CD1c-positive myeloid dendritic cell (primary cell): ENCODE measurements around the gene CRNN.

ENCODE experiments used
- DNase-seq: peaks from one replicate; pipeline ENCODE4 v3.0.0-alpha.2; 2016; ENCODE audit errors: extremely low spot score

Gene CRNN

DNA sequence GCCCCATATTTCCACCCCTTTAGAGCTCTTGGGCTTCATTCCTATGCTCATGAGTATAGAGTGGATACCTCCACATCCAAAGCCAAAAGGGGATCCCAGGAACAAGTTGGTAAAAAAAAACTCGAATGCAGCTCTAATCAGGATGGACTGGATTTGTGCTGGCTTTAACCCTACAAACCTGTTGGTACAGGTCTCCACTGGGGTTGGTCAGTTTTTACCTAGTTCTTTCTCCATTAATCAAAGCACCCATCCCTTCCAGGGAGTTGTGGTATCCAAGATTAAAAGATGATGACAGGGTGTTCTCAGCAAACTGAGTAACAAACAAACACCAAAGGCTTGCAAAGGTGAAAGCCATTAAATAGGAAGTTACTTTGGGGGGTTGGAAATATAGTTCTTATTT lies 5.9 kb upstream of the CRNN start:
- no peak for DNase-seq

DNA sequence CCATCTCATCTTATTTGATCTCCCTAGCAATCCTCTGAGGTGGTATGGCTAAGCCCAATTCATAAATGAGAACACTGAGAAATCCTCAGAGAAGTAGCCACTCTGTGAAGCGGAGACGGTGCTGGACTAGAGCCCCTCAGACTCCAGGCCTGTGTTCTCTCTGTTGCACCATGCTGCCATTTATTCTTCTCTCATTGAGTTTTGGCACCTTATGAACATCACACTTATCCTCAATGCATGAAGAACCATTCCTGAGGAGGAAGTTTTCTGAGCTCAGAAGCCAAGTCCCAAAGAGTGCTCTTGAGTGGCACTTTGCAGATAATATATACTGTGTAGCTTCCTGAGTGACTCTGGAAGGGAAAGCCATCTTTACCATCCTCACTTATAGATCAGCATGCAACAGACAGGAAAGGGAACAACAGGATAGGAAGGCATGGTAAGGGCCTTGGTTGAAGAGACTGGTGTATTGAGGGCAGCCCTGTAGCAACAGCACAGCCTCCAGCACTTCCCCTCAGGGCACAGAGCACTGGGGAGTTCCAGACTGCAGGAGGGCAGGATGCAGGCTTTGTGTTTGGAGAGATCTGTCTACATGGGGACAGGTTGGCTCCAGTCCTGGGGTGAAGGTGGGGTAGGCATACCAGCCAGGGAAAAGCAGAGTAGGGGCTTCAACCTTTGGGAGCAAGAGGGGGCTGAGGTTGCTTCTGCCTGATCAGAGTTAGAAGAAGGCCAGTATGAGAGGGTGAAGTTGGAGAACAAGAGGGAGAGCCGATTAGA lies 1.6 kb upstream of the CRNN start:
- DNase-seq: no peak

DNA sequence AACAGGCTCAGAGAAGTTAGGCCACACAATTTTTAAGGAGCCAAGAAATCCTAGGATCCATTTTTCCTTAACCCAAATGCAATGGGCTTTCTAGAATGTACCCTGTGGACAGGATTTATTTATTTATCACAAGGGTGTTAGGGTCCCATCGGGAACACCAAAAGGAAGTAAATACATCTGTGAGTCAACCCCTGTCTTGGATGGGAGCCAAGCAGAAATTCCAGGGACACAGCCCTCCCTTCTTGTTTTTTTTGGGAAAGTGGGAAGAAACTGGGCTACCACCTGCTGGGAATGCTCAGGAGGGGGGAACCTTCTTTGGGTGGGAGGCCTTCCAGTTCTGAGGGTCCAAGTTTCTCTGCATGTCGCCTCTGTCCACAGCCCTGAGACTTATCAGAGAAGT lies 1.3 kb downstream of the CRNN start:
- DNase-seq: no peak

DNA sequence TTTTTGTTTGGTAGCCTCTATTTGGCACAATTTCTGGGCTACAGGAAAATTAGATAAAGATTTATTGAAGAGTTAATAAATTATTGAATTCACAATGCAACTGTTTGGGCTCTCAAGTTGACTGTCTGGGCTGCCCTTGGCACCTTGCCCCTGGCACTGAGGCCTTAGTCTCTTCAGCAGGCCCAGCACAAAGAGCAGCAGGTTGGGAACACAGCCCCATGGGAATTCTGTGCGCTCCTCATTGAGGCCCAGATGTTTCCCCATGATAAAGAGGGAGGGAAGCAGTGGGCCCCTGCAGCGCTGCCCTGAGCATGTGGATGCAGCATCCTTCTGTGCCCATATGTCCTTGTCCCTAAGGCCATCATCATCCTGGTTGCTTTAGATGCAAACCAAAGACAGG lies 2.9 kb downstream of the CRNN start:
- DNase-seq: no peak

DNA sequence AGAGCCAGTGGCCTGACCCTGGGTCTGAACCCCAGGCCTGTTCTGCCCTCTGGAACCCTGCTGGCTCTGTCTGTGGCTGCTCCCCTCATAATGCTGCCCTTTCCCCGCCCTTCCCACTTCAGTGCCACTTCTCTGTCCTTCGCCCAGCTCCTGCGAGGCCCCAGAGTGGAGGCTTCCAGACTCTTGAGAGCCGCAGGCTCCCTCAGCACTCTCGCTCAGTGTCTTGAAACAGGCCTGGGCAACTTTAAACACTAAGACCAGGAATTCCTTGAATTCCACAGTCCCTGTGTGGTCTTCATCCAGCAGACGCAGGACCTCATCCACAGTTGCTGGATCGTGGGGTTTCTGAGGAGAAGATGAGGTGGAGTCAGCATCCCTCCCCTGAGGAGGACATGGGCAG lies 3.5 kb downstream of the CRNN start:
- no peak for DNase-seq

DNA sequence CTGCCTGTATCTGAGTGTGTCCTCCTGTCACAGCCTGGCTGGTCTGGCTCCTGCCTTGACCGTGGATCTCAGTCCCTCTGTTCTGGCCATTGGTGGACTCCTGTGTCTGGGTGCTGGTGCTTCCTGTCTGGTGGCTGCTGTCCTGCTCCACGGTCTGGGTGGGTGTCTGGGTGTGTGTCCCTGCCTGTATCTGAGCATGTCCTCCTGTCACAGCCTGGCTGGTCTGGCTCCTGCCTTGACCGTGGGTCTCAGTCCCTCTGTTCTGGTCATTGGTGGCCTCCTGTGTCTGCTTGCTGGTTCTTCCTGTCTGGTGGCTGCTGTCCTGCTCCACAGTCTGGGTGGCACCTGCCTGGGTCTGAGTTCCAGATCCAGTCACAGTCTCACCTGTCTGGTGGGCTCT lies 4.0 kb downstream of the CRNN start:
- DNase-seq: no peak

DNA sequence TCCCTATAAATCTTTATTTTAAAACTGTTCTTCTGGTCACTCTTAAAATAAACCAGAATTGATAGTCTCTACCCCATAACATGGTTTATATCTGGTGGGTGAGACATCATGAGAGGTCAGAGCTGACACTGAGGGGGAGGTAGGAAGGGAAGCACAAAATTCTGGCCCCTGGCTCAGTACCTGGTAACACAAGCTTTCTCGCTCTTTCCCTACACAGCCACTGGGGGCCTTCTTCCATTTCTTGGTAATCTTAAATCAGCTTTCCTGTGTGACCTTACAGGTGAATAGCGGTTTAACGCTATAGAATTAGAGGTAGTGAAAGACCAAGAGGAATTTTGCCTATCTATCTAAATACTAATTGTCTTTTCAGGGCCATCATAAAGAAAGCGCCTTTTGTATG lies 5.4 kb downstream of the CRNN start:
- DNase-seq: no peak

DNA sequence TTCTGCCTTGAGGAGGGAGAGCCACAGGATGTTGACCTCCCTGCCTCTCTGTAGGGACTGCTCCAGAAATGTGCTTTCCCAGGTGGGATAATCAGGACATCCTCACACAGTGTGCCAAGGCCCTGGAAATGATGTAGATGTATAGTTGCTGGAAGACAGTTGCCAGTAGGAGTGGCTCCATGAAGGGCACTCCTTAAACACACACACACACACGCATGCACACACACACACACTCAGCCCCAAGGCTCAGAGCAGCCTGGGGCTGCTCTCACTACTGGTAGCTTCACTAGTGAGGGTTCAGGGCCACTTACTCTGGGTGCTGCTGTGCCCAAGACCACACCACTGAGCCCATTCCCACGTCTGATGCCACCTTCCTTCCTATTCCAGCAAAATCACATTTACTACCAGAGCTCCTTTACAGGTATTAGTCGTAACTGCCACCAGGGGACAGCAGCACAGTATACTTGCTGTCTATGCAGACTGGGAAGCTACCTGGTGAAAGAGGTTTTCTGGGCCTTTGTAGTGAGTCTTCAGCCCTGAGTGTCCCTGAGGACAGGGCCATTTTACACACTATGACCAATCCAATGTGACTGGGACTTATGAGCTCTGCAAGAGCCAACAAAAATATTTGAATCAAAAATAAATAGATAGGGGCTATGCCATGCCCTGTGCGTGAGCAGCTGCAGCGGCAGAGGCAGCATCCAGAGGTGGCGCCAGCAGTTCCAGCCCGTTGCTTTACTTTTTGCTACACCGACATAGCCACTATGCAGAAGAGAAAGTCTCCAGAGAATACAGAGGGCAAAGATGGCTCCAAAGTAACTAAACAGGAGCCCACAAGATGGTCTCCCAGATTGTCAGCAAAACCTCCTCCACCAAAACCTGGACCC lies 15.0 kb downstream of the CRNN start:
- no peak for DNase-seq

DNA sequence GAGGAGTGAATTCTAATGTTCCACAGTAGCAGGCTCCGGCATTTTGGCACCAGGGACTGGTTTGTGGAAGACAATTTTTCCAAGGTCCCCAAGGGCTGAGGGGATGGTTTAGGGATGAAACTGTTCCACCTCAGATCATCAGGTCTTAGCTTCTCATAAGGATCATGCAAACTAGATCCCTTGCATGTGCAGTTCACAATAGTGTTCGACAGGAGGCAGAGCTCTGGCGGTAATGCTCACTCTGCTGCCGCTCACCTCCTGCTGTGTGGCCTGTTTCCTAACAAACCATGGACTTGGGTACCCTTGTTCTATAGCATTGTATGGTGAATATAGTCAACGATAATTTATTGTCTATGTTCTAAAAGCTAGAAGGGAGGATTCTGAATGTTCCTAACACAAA lies 16.6 kb downstream of the CRNN start:
- no peak for DNase-seq

DNA sequence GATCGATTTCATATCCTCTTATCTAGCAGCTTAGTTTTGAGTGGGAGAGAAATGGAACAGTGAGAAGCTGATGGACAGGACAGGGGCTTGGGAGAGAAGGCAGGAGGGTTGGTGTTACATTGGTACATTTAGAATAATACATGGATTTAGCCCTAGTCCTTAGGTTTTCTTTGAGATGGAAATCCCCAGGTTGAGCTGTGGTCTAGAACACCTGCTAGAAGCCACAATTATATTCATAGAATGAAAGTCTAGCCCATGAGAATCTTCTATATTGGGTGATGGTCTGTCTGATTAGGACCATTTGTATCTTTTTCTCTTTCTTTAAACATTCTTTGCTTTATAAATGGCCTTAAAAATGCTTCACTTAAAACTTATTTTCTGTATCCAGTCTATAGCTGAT lies 19.9 kb downstream of the CRNN start:
- DNase-seq: no peak

DNA sequence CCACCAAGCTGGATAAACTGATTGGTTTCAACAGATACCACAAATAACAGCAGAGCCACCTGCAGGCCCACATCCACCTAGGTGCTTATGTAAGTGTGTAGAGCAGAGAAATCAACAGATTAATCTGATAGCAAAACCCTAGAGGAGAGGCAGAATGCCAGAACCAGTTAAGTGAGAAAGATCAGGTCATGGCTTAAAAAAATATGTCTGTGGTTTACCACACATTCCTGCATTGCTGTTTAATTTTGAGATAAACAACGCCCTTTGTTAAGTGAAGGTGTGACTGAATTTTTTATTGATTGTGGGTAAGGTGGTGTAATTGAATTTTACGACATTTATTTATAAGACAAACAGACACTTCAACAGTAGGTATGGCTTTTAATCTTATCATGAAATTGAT lies 21.2 kb downstream of the CRNN start:
- peak; percentile 2 for DNase-seq

DNA sequence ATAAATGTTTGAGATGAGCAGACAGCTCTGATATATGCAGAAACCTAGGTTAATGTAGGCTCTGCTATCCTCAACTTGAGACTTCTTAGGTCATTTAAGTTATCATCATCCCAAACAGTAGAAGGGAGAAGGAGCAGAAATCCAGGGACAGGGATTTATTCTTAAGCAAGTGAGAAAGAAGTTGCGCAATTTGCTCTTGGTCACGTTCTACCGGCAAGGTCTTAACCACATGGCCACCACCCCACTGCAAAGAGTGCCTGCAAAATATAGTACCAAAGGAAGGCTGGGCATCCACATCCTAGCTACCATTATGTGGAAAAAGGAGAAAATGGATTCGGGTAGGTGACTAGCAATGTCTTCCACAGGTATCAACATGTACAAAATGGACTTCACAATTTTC lies 25.2 kb downstream of the CRNN start:
- no peak for DNase-seq

DNA sequence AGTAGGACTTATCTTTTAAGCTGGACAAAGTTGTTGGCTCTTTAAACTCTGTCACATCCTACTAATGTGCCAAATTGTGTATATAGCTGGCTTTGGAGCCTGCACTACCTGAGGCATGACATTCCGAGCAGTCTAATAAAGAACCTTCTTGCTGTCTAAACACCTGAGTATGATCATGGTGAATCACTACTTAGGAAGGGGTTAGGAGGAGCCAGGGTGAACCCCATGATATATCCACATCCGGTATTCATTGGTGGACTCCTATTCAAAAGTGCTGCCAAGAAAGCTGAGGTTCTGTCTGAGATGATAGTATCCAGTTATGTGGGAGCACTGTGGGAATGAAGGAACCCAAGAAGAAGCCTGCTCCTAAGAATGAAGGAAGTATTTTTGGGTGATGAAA lies 27.1 kb downstream of the CRNN start:
- DNase-seq: no peak

DNA sequence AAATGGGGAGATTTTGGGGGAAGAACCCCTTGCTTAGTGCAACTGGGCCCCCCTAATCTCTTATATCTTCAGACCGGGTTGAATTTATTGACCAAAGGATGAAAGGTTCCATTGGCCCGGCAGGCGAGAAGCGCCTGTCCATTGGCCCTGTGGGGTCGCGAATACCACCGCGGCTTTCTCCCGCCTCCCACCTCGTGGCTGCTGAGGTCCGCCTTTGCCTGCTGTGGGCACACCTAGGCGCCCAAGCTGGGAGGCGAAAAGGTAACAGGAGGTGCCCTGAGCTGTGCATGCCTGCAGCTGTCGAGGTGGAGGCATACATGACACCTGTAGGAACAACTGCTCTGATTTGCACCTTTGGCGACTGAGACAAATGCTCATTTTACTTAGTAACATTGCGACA lies 33.1 kb downstream of the CRNN start:
- DNase-seq: no peak

DNA sequence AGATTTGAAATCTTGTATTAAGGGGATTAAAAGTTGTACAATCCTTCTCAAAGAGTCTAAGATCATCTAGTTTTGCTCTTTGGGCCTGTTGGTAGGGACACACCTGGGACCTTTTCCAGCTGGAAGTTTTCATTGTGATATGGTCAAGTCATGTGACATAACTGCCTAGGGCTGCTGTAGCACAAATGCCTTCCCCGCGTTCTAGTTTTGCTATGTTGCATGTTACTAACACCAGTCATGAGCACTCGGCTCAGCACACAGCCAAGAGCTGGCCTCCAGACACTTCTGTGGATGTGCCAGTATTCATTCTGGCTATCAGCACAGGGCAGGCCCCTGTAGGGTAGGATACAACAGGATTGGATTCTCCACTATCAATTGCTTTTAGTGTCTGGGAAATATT lies 39.6 kb downstream of the CRNN start:
- DNase-seq: no peak

DNA sequence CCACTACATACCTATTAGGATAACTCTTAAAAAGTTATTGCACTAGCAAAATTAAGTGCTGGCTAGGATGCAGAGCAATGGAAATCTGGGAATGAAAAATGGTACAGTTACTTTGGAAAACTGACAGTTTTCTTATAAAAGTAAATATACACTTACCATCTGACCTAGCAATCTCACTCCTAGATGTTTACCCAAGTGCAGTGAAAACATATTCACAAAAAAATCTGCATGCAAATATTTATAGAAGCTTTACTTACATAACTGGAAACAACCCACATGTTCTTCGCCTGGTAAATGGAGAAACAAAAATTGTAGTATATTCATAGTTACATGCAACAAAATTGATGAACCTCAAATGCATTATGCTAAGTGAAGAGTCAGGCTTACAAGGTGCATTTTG lies 41.4 kb downstream of the CRNN start:
- DNase-seq: no peak

DNA sequence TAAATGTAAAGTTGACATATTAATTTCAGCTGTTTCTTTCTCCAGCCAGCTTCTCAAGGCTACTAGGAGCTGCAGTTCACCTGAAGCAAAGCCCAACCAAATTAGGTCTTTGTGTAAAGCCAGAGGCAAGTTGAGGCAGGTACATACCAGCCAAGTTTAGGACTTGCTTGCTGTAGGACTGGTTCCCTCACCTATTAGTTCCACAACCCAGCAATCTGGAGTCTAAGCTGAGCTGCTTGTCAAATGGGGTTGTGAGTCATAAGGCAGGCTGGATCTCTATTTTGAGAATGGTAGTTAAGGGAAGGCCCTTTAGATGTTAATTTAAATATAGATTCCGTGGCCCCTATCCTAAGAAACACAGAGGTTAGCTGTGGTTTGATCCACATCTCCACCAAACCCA lies 46.6 kb downstream of the CRNN start:
- DNase-seq: no peak

DNA sequence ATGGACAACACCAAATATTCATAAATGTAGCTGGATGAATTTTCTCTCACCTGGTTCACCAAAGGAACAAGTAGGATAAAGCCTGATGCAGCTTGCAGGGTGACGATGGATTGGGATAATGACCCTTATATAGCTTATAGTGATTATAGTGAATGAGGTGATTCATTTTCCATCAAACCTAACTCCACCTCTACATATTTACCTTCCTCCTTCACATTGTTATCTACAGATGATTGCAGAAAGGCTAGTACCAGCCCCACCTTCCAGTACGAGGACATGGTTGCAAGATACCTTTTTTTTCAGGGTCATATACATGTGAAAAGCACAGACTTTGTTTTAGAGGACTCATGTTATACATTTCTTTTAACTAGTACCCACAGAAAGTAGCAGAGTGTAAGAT lies 54.2 kb downstream of the CRNN start, which contains the start of gene FLG2:
FLG2 (minus strand) TSS at position 101 of the 400 bp plus-strand sequence. CDS start 1,122 bp downstream, outside the sequence.
- no peak for DNase-seq
